ENCODE data around the gene ASXL2. TPM values are rescaled to one million over a fixed set of nuclear protein-coding genes. Genes with fewer than 3 reads are reported as not detected.

The ASXL2 gene
- total RNA-seq, 1 donor from 2014 or later: 25.8 TPM

- H3K4me1 Mint-ChIP-seq (ENCODE audit: low read depth, unreplicated experiment): peaks cover 2% of the 10 kb centered on the region
- no peak for FAIRE-seq
- Histone ChIP-seq H3K9me3 (ENCODE audit: insufficient read depth, low read depth, low read length) (no peaks in the 10 kb centered on the region), H2AFZ (ENCODE audit: low read depth, low read length) (no peak overlapping the region), H3K4me2 (ENCODE audit: low read length) (peak overlapping the region; percentile 41), H3K36me3 (ENCODE audit: insufficient read depth, low read length) (no peaks in the 10 kb centered on the region), H3K9ac (ENCODE audit: low read length) (no peak overlapping the region), H3K4me3 (ENCODE audit: insufficient read depth, low read depth, low read length) (no peak overlapping the region), H3K27me3 (ENCODE audit: insufficient read depth, low read length) (no peaks in the 10 kb centered on the region), H4K20me1 (ENCODE audit: insufficient read depth, low read length) (no peaks in the 10 kb centered on the region), H3K79me2 (ENCODE audit: insufficient read depth, low read length) (no peaks in the 10 kb centered on the region), H3K27ac (ENCODE audit: low read depth, low read length) (no peak overlapping the region), H3K4me1 (ENCODE audit: insufficient read depth, low read length) (no peaks in the 10 kb centered on the region)
- H3K9me3 Mint-ChIP-seq (ENCODE audit: unreplicated experiment): peaks cover 4% of the 10 kb centered on the region
- H3K27ac Mint-ChIP-seq (ENCODE audit: unreplicated experiment): no peak overlapping the region
- H3K27me3 Mint-ChIP-seq (ENCODE audit: low read depth, unreplicated experiment): peaks cover 11% of the 10 kb centered on the region
- H3K36me3 Mint-ChIP-seq (ENCODE audit: low read depth, unreplicated experiment): no peaks in the 10 kb centered on the region
- no peak for DNase-seq (ENCODE audit: low read depth)
- H3K4me3 Mint-ChIP-seq (ENCODE audit: unreplicated experiment): no peak overlapping the region
- TF ChIP-seq CTCF (IDR thresholded peaks at IDR 0.05; ENCODE audit: insufficient read depth, low read depth, low read length) (no peak), EZH2 (IDR thresholded peaks at IDR 0.05; ENCODE audit: insufficient read depth, low read length) (no peak)
These were observed 166.5 kb downstream of the ASXL2 start for GRCh38 chr2:25711675-25712354.

DNA sequence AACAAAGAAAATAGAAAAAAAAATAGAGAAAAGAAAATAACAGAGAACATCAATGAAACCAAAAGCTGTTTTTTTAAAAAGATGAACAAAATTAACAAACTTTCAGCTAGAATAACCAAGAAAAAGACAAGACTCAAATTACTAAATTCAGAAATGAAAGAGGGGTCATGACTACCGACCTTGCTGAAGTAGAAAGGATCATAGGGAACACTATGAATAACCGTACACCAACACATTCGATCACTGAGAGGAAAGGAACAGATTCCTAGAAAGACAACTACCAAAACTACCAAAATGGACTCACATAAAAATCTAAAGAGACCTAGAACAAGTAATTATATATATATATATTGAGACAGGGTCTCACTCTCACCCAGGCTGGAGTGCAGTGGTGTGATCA is 167.5 kb downstream of the ASXL2 start:
- H4K20me1 ChIP-seq (ENCODE audit: insufficient read depth, low read length): no peaks in the 10 kb centered on the region

More for the DNA sequence above, 167.5 kb downstream of the ASXL2 start:
- no peak overlapping the region for H2AFZ ChIP-seq (ENCODE audit: low read depth, low read length)
- DNase-seq (ENCODE audit: low read depth) (no peak), FAIRE-seq (no peak)
- Mint-ChIP-seq H3K4me3 (ENCODE audit: unreplicated experiment) (no peak overlapping the region), H3K36me3 (ENCODE audit: low read depth, unreplicated experiment) (no peaks in the 10 kb centered on the region), H3K27ac (ENCODE audit: unreplicated experiment) (no peak overlapping the region), H3K4me1 (ENCODE audit: low read depth, unreplicated experiment) (peaks cover 2% of the 10 kb centered on the region), H3K9me3 (ENCODE audit: unreplicated experiment) (peaks cover 4% of the 10 kb centered on the region), H3K27me3 (ENCODE audit: low read depth, unreplicated experiment) (peaks cover 9% of the 10 kb centered on the region)
- no peaks in the 10 kb centered on the region for H3K36me3 ChIP-seq (ENCODE audit: insufficient read depth, low read length)
- H3K27ac ChIP-seq (ENCODE audit: low read depth, low read length): no peak overlapping the region
- no peaks in the 10 kb centered on the region for H3K4me1 ChIP-seq (ENCODE audit: insufficient read depth, low read length)
- H3K4me3 ChIP-seq (ENCODE audit: insufficient read depth, low read depth, low read length): no peak overlapping the region
- H3K27me3 ChIP-seq (ENCODE audit: insufficient read depth, low read length): no peaks in the 10 kb centered on the region
- no peak overlapping the region for H3K4me2 ChIP-seq (ENCODE audit: low read length)
- no peaks in the 10 kb centered on the region for H3K79me2 ChIP-seq (ENCODE audit: insufficient read depth, low read length)
- no peak overlapping the region for H3K9ac ChIP-seq (ENCODE audit: low read length)
- TF ChIP-seq EZH2 (IDR thresholded peaks at IDR 0.05; ENCODE audit: insufficient read depth, low read length) (no peak), CTCF (IDR thresholded peaks at IDR 0.05; ENCODE audit: insufficient read depth, low read depth, low read length) (no peak)
- H3K9me3 ChIP-seq (ENCODE audit: insufficient read depth, low read depth, low read length): no peaks in the 10 kb centered on the region

Data from astrocyte (in vitro differentiated cells and primary cell).